NCI-H2107 treated with DMSO at 0.1 percent for 48 hours (cell line): ENCODE results near the gene PSMC5.
"Not testable (repeated sequence)": the region's sequence is repeated elsewhere in the genome, so short reads cannot be mapped to it uniquely, and the experiment has no call there.

Experiments used
- DNase-seq: peaks from one replicate; lab custom pipeline; 2025; ENCODE audit not compliant: unreplicated experiment; lab: John Stamatoyannopoulos, UW

PSMC5 gene

GRCh38 chr17:63870292-63870665, 43.0 kb downstream of the PSMC5 start:
- not testable (repeated sequence) for DNase-seq

DNA sequence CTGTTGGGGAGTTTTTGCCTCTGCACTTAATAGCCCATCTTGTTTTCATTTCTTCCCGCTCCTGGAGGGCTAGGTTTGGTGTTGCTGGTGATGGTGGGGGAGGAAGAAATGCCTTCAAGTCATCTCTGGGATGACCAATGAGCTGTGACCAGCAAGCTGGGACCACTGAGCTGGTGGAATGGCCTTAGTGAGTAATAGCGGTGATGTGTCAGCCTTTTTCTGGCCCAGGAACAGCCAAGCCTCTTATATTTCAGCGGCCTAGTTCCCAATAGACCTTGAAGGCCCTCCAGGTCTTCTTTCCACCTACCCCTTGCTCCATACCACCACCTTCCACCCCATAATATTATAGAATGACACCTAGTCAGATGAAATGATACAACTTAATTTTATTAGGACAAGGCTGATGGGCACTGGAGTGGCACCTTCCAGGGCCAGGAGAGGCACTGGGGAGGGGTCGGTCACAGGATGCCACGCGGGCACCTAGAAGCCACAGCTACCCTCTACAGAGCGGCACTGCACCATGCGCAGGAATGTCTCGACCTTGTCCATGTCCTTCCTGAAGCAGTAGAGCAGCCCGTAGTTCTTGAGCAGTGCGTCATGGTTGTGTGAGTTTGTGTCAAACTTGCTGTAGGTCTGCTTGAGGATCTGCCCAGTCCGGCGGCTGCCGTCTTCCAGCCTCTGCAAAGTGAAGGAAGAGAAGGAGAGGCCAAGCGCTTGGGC, 44.6 kb downstream of the PSMC5 start:
- not testable (repeated sequence) for DNase-seq

- DNase-seq: not testable (repeated sequence)
These were observed 46.3 kb downstream of the PSMC5 start, which contains the start of gene CSH2 for GRCh38 chr17:63873577-63873976. Gene CSH2 (minus strand): TSS chr17:63873677. CDS start chr17:63873614, 63 bp downstream.

DNA sequence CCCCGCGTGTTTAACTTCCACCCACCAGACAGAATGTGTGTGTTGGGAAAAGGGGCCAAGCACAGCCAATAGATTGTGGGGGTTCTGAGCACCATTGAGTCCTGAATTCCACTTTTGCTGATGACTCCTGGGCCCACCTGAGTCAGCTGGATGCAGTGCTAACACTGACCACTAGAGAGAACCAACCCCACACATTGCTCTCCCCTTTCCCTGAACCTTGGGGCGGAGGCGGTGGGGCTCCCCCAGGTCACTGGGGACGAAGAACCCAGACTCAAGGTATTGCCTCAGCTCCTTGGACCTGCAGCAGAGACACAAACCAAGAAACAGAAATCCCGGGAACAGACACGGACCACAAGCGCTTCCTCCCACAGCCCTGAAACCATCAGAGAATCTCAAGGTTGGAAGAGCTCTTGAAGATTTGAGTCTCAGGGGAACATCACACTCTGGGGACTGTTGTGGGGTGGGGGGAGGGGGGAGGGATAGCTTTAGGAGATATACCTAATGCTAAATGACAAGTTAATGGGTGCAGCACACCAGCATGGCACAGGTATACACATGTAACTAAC, 46.9 kb downstream of the PSMC5 start:
- not testable (repeated sequence) for DNase-seq

DNA sequence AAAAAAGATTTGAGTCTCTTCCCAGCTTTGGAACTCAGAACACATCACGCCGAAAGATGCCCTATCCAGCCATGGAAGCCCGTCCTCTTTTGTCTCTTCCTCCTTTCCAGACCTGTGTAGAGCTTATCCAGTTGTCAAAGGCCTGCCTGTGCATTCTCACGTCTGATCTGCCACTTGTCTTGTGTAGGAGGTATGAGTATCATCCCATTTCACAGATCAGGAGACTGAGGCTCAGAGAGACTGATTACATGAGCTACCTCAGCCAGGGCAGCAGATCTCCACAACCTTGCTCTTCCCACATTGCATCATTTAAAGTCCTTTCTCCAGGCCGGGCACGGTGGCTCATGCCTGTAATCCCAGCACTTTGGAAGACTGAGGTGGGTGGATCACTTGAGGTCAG, 47.5 kb downstream of the PSMC5 start:
- not testable (repeated sequence) for DNase-seq

GRCh38 chr17:63878413-63878812, 51.2 kb downstream of the PSMC5 start:
- not testable (repeated sequence) for DNase-seq

DNA sequence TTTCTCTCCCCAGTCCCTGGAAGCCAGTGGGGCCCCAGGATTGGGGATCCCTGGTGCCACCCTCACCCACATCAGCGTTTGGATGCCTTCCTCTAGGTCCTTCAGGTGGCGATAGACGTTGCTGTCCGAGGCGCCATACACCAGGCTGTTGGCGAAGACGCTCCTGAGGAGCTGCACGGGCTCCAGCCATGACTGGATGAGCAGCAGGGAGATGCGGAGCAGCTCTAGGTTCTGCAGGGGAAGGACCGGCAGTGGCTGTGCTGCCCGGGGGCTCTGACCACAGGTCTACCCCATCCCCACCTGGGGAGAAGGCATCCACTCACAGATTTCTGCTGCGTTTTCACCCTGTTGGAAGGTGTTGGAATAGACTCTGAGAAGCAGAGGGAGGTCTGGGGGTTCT, 53.5 kb downstream of the PSMC5 start:
- DNase-seq: no peak

DNA sequence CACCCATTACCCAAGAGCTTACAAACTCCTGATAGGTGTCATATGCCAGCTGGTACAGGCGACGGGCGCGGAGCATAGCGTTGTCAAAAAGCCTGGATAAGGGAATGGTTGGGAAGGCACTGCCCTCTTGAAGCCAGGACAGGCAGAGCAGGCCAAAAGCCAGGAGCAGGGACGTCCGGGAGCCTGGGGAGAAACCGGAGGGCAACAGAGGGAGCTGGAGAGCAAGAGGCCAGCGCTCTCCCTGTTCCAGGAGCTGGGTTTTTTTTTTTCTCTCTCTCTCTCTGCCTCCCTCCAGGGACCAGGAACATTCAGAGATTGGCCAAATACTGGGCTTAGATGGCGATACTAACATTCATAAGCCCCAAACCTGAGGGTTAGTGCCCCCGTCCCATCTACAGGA, 54.1 kb downstream of the PSMC5 start:
- DNase-seq: not testable (repeated sequence)
